Endothelial cell of umbilical vein (primary cell): ENCODE results near the gene AHCY. TPM values are rescaled to one million over a fixed set of nuclear protein-coding genes. Genes with fewer than 3 reads are reported as not detected.

Source experiments
- BruUV-seq: library from RNA; stranded (reverse); fragments of 400-500 nt; replicated peaks from 2 replicates; lab custom pipeline; 2021; lab: Mats Ljungman, UMichigan
- CTCF ChIA-PET: fragments of 300-600, 350-600 bp; sonication (Branson Sonifier 250); formaldehyde crosslinking; loops from one replicate; lab custom pipeline; 2021; ENCODE audit warnings: antibody characterized with exemption, inconsistent platforms; lab: Charles Lee
- POLR2A ChIA-PET: fragments of 300-600, 350-600 bp; sonication (Branson Sonifier 250); formaldehyde crosslinking; loops from one replicate; lab custom pipeline; 2021; ENCODE audit warnings: antibody characterized with exemption, inconsistent platforms; lab: Charles Lee
- DNase-seq: peaks from one replicate; pipeline ENCODE4 v3.0.0-alpha.2; 2011; ENCODE audit warnings: low read depth, low spot score
- FAIRE-seq: peaks from 2 replicates; lab custom pipeline; 2011; peaks lifted over from hg19 to GRCh38; lab: Jason Lieb, UNC
- H2AFZ ChIP-seq: 2 replicates; pipeline ENCODE4 v1.6.0; 2012; ENCODE audit warnings: low read depth, low read length, control low read depth, inconsistent platforms
- H3K27ac ChIP-seq: 2 replicates; pipeline ENCODE4 v1.5.1; 2011; ENCODE audit warnings: low read depth, mild to moderate bottlenecking, control low read depth, low read length, moderate library complexity; ENCODE audit not compliant: insufficient read depth
- H3K27me3 ChIP-seq, 2 experiments: 2 replicates each; pipeline versions ENCODE4 v1.6.0 to v1.6.1; 2011; ENCODE audit warnings: low read length in 2 of 2, mixed read lengths in 1 of 2; ENCODE audit not compliant: control insufficient read depth in 2 of 2, insufficient read depth in 2 of 2
- H3K36me3 ChIP-seq, 2 experiments: 2 replicates in 1 of 2; 3 replicates in 1 of 2; pipeline ENCODE4 v1.5.1; 2011; ENCODE audit warnings: low read length in 2 of 2, mild to moderate bottlenecking in 1 of 2, moderate library complexity in 1 of 2; ENCODE audit not compliant: control insufficient read depth in 2 of 2, insufficient read depth in 2 of 2; ENCODE audit errors: extremely low read depth in 1 of 2
- H3K4me1 ChIP-seq: 3 replicates; pipeline ENCODE4 v1.5.1; 2011; ENCODE audit warnings: mild to moderate bottlenecking, low read length; ENCODE audit not compliant: control insufficient read depth, insufficient read depth; ENCODE audit errors: extremely low read depth
- H3K4me2 ChIP-seq: 2 replicates; pipeline ENCODE4 v1.6.1; 2011; ENCODE audit warnings: low read length, control low read depth, mixed read lengths; ENCODE audit not compliant: insufficient read depth
- H3K4me3 ChIP-seq, 3 experiments: fragments of 200-600 bp in 1 of 3; sonication (generic), shearing (Covaris generic) in 1 of 3; replicated peaks in 1 of 3; 2 replicates each; pipeline ENCODE4 v1.5.1; 2011 to 2016; ENCODE audit warnings: control low read depth in 3 of 3, low read length in 3 of 3, mild to moderate bottlenecking in 2 of 3, inconsistent platforms in 1 of 3, low read depth in 1 of 3, moderate library complexity in 1 of 3; ENCODE audit not compliant: insufficient read depth in 1 of 3
- H3K79me2 ChIP-seq: 2 replicates; pipeline ENCODE4 v1.6.0; 2012; ENCODE audit warnings: low read length, inconsistent platforms; ENCODE audit not compliant: control insufficient read depth, insufficient read depth
- H3K9ac ChIP-seq: replicated peaks from 2 replicates; pipeline ENCODE3; 2011; ENCODE audit warnings: low read length, control low read depth; ENCODE audit not compliant: insufficient read depth; ENCODE audit errors: extremely low read depth
- H3K9me1 ChIP-seq: replicated peaks from 3 replicates; pipeline ENCODE4 v1.6.0; 2011; ENCODE audit warnings: mild to moderate bottlenecking, low read length; ENCODE audit not compliant: control insufficient read depth, insufficient read depth; ENCODE audit errors: extremely low read depth
- H3K9me3 ChIP-seq: replicated peaks from 2 replicates; pipeline ENCODE4 v1.5.1; 2012; ENCODE audit warnings: low read length, inconsistent platforms; ENCODE audit not compliant: control insufficient read depth, insufficient read depth
- H4K20me1 ChIP-seq: replicated peaks from 2 replicates; pipeline ENCODE3; 2011; ENCODE audit warnings: mild to moderate bottlenecking, low read length; ENCODE audit not compliant: control insufficient read depth, insufficient read depth; ENCODE audit errors: extremely low read depth
- GATA2 ChIP-seq: IDR thresholded peaks from 2 replicates; pipeline ENCODE4 v1.7.0; 2011; ENCODE audit warnings: low read depth, mild to moderate bottlenecking, moderate library complexity, mixed read lengths, low read length; ENCODE audit not compliant: insufficient read length, insufficient read depth
- JUN ChIP-seq: IDR thresholded peaks from 2 replicates; pipeline ENCODE4 v1.6.1; 2011; ENCODE audit warnings: borderline replicate concordance, low read depth; ENCODE audit not compliant: insufficient read length, insufficient read depth
- MYC ChIP-seq: IDR thresholded peaks from one replicate; pipeline ENCODE4 v1.6.1; 2011; ENCODE audit warnings: mild to moderate bottlenecking, low read depth, low read length
- POLR2AphosphoS5 ChIP-seq: IDR thresholded peaks from 2 replicates; pipeline ENCODE4 v1.6.1; 2012; ENCODE audit warnings: low read depth, mild to moderate bottlenecking, control low read depth, low read length, moderate library complexity; ENCODE audit not compliant: insufficient read depth
- dilution Hi-C: fragments of 300-500 bp; cut with MboI; formaldehyde crosslinking; loops from one replicate; pipeline ENCODE4 v1.15.0; 2019; ENCODE audit warnings: low sequenced_read_pairs; ENCODE audit not compliant: extremely low pct_ligation_motif_present
- intact Hi-C: fragments of 100-400 bp; cut with micrococcal nuclease; formaldehyde crosslinking; loops from one replicate; pipeline ENCODE4 v1.10.0; 2022
- polyA plus RNA-seq, 4 experiments: library from polyadenylated mRNA; depleted of rRNA in 3 of 4; stranded (reverse) in 3 of 4; unstranded in 1 of 4; fragments of >200 nt; gene quantifications; 2 replicates each; pipeline versions ENCODE4 v1.2.1 to v1.2.3, GENCODE V29; 2011 to 2012; ENCODE audit warnings: missing spikeins in 1 of 4
- total RNA-seq: library from RNA; stranded (reverse); gene quantifications from 2 replicates; pipeline ENCODE4 v1.2.3, GENCODE V29; 2021
- TF ChIP-seq, protein P1 (sequence below), 2 donors: IDR thresholded peaks; 1 replicate in 1 of 2; 2 replicates in 1 of 2; pipeline ENCODE4 v1.5.1; 2011; ENCODE audit warnings: low read length in 2 of 2, mild to moderate bottlenecking in 2 of 2, moderate library complexity in 2 of 2, control low read depth in 1 of 2, inconsistent platforms in 1 of 2, low read depth in 1 of 2; ENCODE audit not compliant: insufficient read depth in 1 of 2; ENCODE audit errors: extremely low read depth in 1 of 2
- TF ChIP-seq, protein P2 (sequence below): IDR thresholded peaks from 2 replicates; pipeline ENCODE4 v1.6.1; 2011; ENCODE audit not compliant: insufficient read depth, insufficient read length

Gene AHCY
- total and polyA plus RNA-seq, 2 donors (not counting 3 experiments of a cell fraction or from before 2014, with no cell fraction given): 94.7 to 168 TPM

DNA sequence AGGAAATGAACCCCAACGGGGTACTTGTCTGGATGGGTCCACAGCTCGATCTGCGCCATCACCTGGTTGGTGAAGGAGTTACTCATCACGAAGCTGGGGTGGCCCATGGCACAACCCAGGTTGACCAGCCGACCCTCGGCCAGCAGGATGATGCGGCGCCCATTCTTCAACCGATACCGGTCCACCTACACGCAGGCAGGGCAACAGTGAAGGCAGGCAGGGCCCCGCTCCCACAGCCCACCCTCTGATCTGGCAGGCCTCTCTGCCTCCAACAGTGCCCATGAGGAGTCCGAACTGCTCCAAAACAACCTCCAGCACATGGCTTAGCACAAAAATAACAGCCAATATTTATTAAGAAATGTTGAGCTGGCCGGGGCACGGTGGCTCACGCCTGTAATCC is 17.7 kb downstream of the AHCY start:
- H3K9me3 ChIP-seq: no peaks in the 10 kb centered on the region
- TF ChIP-seq MYC: no peak
- TF ChIP-seq POLR2AphosphoS5: no peak
- TF ChIP-seq, protein P1, sequence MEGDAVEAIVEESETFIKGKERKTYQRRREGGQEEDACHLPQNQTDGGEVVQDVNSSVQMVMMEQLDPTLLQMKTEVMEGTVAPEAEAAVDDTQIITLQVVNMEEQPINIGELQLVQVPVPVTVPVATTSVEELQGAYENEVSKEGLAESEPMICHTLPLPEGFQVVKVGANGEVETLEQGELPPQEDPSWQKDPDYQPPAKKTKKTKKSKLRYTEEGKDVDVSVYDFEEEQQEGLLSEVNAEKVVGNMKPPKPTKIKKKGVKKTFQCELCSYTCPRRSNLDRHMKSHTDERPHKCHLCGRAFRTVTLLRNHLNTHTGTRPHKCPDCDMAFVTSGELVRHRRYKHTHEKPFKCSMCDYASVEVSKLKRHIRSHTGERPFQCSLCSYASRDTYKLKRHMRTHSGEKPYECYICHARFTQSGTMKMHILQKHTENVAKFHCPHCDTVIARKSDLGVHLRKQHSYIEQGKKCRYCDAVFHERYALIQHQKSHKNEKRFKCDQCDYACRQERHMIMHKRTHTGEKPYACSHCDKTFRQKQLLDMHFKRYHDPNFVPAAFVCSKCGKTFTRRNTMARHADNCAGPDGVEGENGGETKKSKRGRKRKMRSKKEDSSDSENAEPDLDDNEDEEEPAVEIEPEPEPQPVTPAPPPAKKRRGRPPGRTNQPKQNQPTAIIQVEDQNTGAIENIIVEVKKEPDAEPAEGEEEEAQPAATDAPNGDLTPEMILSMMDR (IDR thresholded peaks at IDR 0.05; ENCODE audit: extremely low read depth in 1 of 2, insufficient read depth in 1 of 2, low read depth in 1 of 2, low read length in 2 of 2): no peak
- DNase-seq: no peak
- no peaks in the 10 kb centered on the region for H3K79me2 ChIP-seq
- dilution Hi-C loops: no loop called here
- H3K36me3 ChIP-seq: peaks cover 0 to 23% of the 10 kb centered on the region in 2 experiments
- no peaks in the 10 kb centered on the region for H4K20me1 ChIP-seq
- H3K4me3 ChIP-seq: no peak overlapping the region
- no peaks in the 10 kb centered on the region for H3K9me1 ChIP-seq
- intact Hi-C loops: no loop called here
- no peak overlapping the region for H3K9ac ChIP-seq
- ChIA-PET CTCF (no interaction called here), POLR2A (no interaction called here)
- no peak overlapping the region for H2AFZ ChIP-seq
- H3K4me1 ChIP-seq: no peaks in the 10 kb centered on the region
- no peak overlapping the region for H3K4me2 ChIP-seq
- FAIRE-seq: no peak
- no peak overlapping the region for H3K27ac ChIP-seq
- BruUV-seq: no TSS peak
- H3K27me3 ChIP-seq: no peaks in the 10 kb centered on the region

DNA sequence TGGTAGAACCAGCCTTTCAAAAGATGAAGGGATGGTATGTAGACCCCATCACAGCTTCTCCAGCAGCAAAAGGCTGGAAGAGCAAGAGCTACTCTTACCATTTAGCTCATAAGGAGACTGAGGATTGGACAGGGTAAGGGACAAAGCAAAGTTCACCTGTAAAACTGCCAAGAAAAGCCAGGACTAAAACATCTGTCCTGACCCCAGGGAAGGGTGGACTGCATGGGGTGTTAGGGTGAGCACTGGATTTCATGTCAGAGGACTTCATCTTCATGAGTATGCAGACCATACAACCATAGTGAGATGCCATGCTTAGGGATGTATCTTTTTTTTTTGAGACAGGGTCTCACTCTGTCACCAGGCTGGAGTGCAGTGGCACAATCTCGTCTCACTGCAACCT is 19.3 kb downstream of the AHCY start:
- Histone ChIP-seq H3K27me3 (no peaks in the 10 kb centered on the region), H2AFZ (no peak overlapping the region), H3K79me2 (no peaks in the 10 kb centered on the region), H3K9me1 (no peaks in the 10 kb centered on the region), H3K36me3 (peaks cover 3 to 23% of the 10 kb centered on the region in 2 experiments), H4K20me1 (no peaks in the 10 kb centered on the region), H3K4me3 (no peak overlapping the region), H3K4me2 (no peak overlapping the region), H3K27ac (no peak overlapping the region), H3K9ac (no peak overlapping the region), H3K9me3 (no peaks in the 10 kb centered on the region), H3K4me1 (no peaks in the 10 kb centered on the region)
- intact Hi-C loops (no loop called here), dilution Hi-C loops (no loop called here)
- CTCF ChIA-PET: interaction anchor here (1.3 kb wide), 1 partner anchor 255 kb away, joined by 3 read pairs; no protein-coding TSS in a partner anchor
- TF ChIP-seq, protein P2, sequence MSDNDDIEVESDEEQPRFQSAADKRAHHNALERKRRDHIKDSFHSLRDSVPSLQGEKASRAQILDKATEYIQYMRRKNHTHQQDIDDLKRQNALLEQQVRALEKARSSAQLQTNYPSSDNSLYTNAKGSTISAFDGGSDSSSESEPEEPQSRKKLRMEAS: no peak
- TF ChIP-seq POLR2AphosphoS5 (no peak), JUN (no peak), MYC (no peak), GATA2 (no peak)
- no peak for FAIRE-seq
- BruUV-seq: no TSS peak
- DNase-seq: no peak
- POLR2A ChIA-PET: no interaction called here
